Ishikawa (cell line): ENCODE data around the gene GFI1B.

Source experiments
- CEBPB ChIP-seq: IDR thresholded peaks from 2 replicates; pipeline ENCODE4 v1.6.1; 2012
- EGR1 ChIP-seq: IDR thresholded peaks from 2 replicates; pipeline ENCODE4 v1.6.1; 2012
- EP300 ChIP-seq: IDR thresholded peaks from 2 replicates; pipeline ENCODE4 v1.6.1; 2012; ENCODE audit warnings: borderline replicate concordance
- FOXM1 ChIP-seq: IDR thresholded peaks from 2 replicates; pipeline ENCODE4 v1.6.1; 2012; ENCODE audit warnings: low read depth, borderline replicate concordance
- MAX ChIP-seq: IDR thresholded peaks from 2 replicates; pipeline ENCODE4 v1.6.1; 2012
- NFIC ChIP-seq: IDR thresholded peaks from 2 replicates; pipeline ENCODE4 v1.6.1; 2012
- RAD21 ChIP-seq: IDR thresholded peaks from 2 replicates; pipeline ENCODE4 v1.6.1; 2012; ENCODE audit warnings: low read depth
- REST ChIP-seq: IDR thresholded peaks from 2 replicates; pipeline ENCODE4 v1.6.1; 2012; ENCODE audit warnings: low read depth, mild to moderate bottlenecking
- TAF1 ChIP-seq: IDR thresholded peaks from 2 replicates; pipeline ENCODE4 v1.6.1; 2012; ENCODE audit warnings: low read depth, mild to moderate bottlenecking
- TCF12 ChIP-seq: IDR thresholded peaks from 2 replicates; pipeline ENCODE4 v1.6.1; 2012; ENCODE audit warnings: low read depth
- TEAD4 ChIP-seq: IDR thresholded peaks from 2 replicates; pipeline ENCODE4 v1.6.1; 2012
- YY1 ChIP-seq: IDR thresholded peaks from 2 replicates; pipeline ENCODE4 v1.6.1; 2012; ENCODE audit warnings: low read depth

GRCh38 chr9:132995879-132996278, 17.4 kb downstream of the GFI1B start:
- no peak for TF ChIP-seq EGR1
- TF ChIP-seq REST, result no peak
- no peak for TF ChIP-seq NFIC
- TF ChIP-seq TEAD4, result no peak
- no peak for TF ChIP-seq TAF1
- TF ChIP-seq FOXM1, result no peak
- no peak for TF ChIP-seq EP300
- TF ChIP-seq YY1, result no peak
- TF ChIP-seq RAD21, result no peak
- TF ChIP-seq CEBPB, result no peak
- TF ChIP-seq TCF12, result no peak
- TF ChIP-seq MAX, result no peak
